NCI-H2171 (cell line): Measurements from ENCODE around the gene ELF2.
"Not testable (repeated sequence)": the region's sequence is repeated elsewhere in the genome, so short reads cannot be mapped to it uniquely, and the experiment has no call there.

ENCODE experiments used
- DNase-seq: peaks from one replicate; lab custom pipeline; 2025; lab: John Stamatoyannopoulos, UW

The ELF2 gene

DNA sequence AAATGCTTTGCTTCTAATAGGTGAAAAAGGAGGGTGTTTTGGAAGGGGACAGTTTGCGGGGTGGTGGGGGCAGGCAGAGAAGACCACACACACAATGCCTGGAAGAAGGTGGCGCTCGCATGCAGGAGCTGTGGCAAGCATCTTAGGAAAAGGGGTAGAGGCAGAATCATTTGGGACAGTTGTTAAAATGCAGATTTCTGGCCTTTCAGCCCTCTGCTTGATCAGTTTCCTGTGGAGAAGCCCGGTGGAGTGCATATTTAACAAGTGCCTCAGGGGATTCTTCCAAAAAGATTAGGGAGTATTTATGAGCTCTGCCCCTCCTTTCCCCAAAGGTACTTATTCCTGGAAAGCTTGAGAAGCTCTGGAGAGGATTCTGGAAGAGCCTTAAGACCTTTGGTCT, 156.6 kb downstream of the ELF2 start:
- DNase-seq, result no peak

DNA sequence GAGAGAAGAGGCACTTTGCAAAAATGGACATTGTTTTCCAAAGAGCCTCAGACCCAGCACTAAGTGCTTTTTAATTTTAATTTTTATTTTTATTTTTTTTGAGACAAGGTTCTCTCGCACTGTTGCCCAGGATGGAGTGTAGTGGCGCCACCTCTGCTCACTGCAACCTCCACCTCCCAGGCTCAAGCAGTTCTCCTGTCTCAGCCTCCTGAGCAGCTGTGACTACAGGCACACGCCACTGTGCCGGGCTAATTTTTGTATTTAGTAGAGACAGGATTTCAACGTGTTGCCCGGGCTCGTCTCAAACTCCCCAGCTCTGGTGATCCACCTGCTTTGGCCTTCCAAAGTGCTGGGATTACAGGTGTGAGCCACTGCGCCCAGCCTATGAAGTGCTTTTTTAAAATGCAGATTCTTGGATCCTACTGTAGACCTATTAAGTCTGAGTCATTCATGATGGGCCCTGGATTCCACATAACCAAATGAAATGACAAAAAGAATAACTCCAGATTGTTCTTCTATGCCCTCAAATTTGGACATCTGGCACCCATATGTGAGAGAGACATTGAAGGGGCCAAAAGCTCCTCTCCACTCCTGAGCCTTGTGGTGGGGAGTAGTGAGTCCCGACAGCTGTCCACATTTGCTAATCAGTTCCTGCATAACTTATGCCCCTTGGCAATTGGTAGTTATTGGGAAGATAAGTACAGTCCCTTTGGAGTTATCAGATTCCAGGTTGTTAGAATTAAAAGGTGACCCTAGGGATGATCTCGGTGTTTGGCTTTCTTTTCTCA, 157.9 kb downstream of the ELF2 start:
- DNase-seq, result peak; percentile 12

DNA sequence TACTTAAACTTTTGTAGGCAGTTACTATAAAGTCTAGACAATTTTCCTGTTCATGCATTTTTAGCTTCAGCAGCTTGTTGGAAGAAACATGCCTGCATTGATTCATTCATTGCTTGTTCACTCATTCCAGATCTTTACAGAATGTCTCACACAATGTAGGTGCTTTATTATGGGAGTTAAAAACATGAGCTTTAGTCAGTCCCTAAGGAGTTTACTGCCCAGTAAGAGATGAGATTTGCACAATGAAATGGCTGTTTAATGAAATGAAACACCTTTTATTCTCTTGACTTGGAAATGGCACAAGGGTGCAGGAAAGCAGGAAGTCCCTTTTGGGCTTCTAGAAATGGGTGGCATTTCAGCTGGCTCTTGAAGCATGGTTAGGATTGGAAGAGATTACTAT, 158.5 kb downstream of the ELF2 start:
- no peak for DNase-seq

DNA sequence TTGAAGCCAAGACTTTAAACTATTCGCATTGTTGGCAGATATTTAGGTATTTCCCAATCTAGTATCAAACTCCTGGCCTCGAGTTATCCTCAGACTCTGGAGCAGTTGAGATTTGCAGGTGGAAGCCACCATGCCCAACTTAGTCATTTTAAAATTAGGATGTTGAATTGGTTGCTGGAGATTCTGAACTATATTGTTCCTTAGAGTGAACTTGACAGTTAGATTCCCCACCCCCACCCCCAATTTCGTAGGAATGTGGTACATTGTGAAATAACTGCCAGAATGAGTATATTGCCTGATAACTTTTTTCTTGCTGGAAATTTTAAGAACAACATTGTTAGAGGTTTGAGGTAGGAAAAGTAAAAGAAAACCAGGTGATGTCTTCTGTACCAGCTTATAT, 159.2 kb downstream of the ELF2 start:
- no peak for DNase-seq

DNA sequence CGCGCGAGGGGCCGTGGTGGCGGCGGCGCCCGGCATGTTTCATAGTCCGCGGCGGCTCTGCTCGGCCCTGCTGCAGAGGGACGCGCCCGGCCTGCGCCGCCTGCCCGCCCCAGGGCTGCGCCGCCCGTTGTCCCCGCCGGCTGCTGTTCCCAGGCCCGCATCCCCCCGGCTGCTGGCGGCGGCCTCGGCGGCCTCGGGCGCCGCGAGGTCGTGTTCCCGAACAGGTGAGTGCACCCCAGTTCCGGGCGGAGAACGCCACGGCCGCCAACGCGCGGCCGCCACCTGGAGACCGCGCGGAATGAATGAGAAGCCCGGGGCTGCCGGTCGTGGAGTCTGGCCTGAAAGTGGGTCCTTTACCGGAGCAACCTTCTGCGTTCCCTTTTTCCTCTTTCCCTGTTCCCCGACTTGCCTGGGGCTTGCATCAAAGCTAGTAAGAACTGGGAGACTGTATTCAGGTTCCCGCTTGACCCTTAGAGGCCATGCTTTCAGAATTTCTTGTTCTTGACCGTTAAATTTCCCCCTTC, 161.0 kb downstream of the ELF2 start:
- DNase-seq, result no peak

DNA sequence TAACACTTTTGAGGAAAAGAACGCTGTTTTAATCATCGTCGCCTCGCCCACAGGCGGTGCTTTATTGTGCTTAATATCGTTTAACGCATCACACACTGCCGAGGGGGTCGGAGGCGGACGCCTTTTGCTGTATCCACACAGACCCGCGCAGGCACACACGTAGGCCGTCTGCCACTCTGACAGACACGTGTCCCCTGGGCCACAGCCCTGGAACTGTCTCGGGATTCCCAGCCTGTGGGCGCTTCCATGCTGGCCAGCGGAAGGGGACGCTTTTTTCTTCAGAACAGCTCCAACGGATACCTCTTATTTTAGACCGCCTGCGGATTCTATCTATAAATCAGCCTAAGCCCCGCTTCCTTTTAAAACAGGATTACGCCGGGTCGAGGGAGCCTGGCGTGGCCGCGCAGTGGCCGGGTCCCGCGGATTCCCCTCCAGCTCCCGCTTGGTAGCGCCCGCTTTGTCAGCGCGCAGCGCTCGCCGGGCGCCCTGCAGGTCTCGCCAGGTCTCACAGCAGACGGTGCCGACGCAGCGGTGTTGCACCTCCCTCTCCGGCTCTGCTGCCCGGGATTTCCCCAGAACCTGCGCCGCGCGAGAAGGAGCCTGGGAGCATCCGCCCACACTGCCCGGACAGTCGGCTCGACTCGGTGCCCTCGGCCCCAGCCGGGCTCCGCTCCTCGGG, 161.6 kb downstream of the ELF2 start, which contains the start of gene NOCT:
NOCT (plus strand) TSS at position 513 of the 679 bp plus-strand sequence. CDS start 201 bp downstream, outside the sequence.
- DNase-seq, result peak; percentile 75

DNA sequence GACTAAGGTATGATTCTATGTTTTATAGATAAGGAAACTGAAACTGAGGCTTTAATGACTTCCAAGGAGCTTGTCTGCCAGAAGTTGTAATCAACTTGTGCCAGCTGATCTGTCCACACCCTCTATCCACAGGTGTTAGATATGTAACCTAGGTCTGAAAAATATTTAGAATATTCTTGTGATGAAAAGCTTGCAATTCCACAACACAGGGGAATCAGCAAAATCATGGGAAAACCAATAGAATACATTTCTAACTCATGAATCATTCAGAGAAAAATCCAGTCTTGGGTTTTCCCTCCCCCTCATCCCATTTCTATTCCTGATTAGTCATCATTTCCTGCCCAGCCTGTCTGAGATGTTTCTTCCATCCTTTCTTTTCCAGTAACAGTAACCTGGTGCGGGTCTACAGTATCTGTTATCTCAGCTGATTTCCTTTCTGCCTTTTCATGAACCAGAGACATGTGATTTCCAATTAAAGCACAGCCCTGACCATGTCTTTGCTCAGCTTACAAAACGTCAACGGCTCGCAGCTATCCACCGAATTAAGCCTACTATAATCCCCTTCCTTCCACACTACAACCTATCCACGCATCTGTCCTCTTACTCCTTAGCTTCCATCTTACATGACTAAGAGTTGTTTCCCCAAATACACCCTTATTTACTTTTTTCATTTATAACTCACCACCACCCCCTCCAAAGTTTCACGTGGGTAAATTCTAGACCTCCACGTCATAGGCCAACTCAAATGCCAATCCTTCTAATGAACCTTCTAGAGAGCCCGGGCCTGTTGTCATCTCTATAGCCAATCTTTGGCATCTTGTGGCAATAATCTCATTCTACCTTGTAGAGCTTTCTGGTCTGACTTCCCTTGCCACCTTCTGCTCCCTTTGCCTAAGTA, 162.4 kb downstream of the ELF2 start:
- DNase-seq, result no peak

DNA sequence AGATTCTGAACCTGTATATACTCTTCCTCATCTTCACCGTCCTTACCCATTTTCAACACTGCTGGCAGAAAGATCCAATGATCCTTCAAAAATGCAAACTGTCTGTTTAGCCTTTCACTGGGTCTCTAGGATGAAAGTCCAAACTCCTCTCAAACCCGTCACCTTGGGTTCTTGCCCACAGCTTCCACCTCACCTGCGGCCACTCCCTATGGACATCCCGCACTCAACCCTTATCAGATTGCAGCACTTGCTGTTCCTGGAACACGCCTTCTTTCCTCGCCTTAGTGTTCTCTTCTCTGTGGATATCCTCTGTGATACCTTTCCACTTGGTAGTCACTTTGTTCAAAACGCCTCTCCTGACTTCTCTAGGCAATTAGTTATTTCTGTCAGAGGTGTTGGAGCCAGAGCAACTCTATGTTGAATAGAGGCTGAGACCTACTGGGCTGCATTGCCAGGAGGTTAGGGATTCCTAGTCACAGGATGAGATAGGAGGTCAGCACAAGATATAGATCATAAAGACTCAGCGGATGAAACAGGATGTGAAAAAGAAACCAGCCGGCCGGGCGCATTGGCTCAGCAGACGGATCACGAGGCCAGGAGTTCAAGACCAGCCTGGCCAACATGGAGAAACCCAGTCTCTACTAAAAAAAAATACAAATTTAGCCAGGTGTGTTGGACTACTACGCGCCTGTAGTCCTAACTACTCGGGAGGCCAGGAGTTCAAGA, 165.6 kb downstream of the ELF2 start:
- DNase-seq, result no peak

DNA sequence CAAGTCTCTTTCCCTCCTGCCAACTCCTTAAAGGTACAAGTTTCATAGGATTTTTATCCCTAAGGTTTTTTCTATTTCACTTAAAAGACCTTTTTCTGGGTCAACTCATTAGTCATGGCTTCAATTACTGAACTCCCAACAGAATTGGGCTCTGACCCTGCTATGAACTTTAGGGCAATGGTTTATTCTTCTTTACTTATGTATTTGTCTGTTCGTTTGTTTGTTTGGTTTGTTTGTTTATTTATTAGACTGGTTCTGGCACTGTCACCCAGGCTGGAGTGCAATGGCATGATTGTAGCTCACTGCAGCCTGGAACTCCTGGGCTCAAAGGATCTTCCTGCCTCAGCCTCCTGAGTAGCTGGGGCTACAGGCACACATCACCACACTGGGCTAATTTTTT, 167.3 kb downstream of the ELF2 start:
- no peak for DNase-seq

DNA sequence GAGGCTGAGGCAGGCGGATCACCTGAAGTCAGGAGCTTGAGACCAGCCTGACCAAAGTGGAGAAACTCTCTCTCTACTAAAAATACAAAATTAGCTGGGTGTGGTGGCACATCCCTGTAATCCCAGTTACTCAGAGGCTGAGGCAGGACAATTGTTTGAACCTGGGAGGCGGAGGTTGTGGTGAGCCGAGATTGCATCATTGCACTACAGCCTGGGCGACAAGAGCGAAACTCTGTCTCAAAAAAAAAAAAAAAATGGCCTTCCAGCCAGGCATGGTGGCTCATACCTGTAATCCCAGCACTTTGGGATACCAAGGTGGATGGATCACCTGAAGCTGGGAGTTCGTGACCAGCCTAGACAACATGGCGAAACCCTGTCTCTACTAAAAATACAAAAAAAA, 168.7 kb downstream of the ELF2 start:
- not testable (repeated sequence) for DNase-seq

DNA sequence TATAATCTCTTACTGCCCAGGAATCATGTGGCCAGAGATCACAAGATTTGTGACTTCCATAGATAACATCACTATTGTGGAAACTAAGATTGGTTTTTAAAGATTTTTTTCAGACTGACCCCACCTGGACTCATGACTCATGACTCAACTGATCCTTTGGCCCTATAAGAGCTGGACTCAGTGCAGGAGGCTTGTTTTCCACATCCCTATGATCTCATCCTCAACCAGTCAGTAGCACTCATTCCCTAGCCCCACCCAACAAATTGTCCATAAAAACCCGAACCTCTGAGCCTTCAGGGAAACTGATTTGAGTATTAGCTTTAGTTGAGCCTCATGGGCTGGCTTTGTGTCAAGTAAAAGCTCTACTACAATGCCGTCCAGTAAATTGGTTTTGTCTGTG, 169.4 kb downstream of the ELF2 start:
- no peak for DNase-seq
